A549 (cell line): Measurements from ENCODE around the gene BID.

Experiments
- CBX8 ChIP-seq: fragments of 200-600 bp; sonication (generic); IDR thresholded peaks from 2 replicates; pipeline ENCODE4 v1.6.1; 2016
- ELK1 ChIP-seq: fragments of 150-350 bp; IDR thresholded peaks from 2 replicates; pipeline ENCODE4 v1.6.1; 2014; ENCODE audit warnings: low read depth, mild to moderate bottlenecking, low read length
- EP300 ChIP-seq, 2 experiments: fragments of >200 bp; sonication (Bioruptor Twin); formaldehyde crosslinking; IDR thresholded peaks; 2 replicates in 1 of 2; 3 replicates in 1 of 2; pipeline ENCODE4 v1.6.1; 2016 to 2017
- HOXA7 ChIP-seq: fragments of 250-450 bp; sonication (Bioruptor Pico); IDR thresholded peaks from 2 replicates; pipeline ENCODE4 v1.5.0; 2020; ENCODE audit warnings: mild to moderate bottlenecking, moderate library complexity
- MAX ChIP-seq: IDR thresholded peaks from 2 replicates; pipeline ENCODE4 v1.6.1; 2012
- PBX3 ChIP-seq: IDR thresholded peaks from 2 replicates; pipeline ENCODE4 v1.6.1; 2012
- POLR2A ChIP-seq: IDR thresholded peaks from 2 replicates; pipeline ENCODE4 v1.6.1; 2012; ENCODE audit warnings: mild to moderate bottlenecking, low read length
- POLR2AphosphoS2 ChIP-seq: conservative IDR thresholded peaks from 2 replicates; pipeline ENCODE4 v1.6.1; 2012; ENCODE audit warnings: low read length, improper control_type of control experiment, inconsistent platforms
- RAD21 ChIP-seq, 2 experiments: fragments of >200 bp in 1 of 2; sonication (Bioruptor Twin) in 1 of 2; formaldehyde crosslinking in 1 of 2; IDR thresholded peaks in 1 of 2; conservative IDR thresholded peaks in 1 of 2; 2 replicates in 1 of 2; 3 replicates in 1 of 2; pipeline ENCODE4 v1.6.1; 2012 to 2018; ENCODE audit warnings: inconsistent platforms in 1 of 2
- REST ChIP-seq: fragments of 200-600 bp; sonication (generic); IDR thresholded peaks from 2 replicates; pipeline ENCODE4 v1.6.1; 2016; ENCODE audit warnings: antibody characterized with exemption, mild to moderate bottlenecking, moderate library complexity
- RFX5 ChIP-seq: fragments of 450-650 bp; IDR thresholded peaks from 2 replicates; pipeline ENCODE4 v1.7.1; 2014; ENCODE audit warnings: antibody characterized with exemption, mild to moderate bottlenecking, moderate library complexity
- TF ChIP-seq, protein P1 (sequence below): fragments of >200 bp; sonication (Bioruptor Twin); formaldehyde crosslinking; IDR thresholded peaks from 3 replicates; pipeline ENCODE4 v1.5.1; 2016
- TF ChIP-seq, protein P2 (sequence below): fragments of 450-650 bp; IDR thresholded peaks from 2 replicates; pipeline ENCODE4 v1.6.1; 2014; ENCODE audit warnings: antibody characterized with exemption

- TF ChIP-seq, protein P1, sequence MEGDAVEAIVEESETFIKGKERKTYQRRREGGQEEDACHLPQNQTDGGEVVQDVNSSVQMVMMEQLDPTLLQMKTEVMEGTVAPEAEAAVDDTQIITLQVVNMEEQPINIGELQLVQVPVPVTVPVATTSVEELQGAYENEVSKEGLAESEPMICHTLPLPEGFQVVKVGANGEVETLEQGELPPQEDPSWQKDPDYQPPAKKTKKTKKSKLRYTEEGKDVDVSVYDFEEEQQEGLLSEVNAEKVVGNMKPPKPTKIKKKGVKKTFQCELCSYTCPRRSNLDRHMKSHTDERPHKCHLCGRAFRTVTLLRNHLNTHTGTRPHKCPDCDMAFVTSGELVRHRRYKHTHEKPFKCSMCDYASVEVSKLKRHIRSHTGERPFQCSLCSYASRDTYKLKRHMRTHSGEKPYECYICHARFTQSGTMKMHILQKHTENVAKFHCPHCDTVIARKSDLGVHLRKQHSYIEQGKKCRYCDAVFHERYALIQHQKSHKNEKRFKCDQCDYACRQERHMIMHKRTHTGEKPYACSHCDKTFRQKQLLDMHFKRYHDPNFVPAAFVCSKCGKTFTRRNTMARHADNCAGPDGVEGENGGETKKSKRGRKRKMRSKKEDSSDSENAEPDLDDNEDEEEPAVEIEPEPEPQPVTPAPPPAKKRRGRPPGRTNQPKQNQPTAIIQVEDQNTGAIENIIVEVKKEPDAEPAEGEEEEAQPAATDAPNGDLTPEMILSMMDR, result no peak
- TF ChIP-seq CBX8 (no peak), POLR2A (no peak), POLR2AphosphoS2 (no peak), RAD21 (conservative IDR thresholded peaks at IDR 0.05 in 1 of 2, IDR thresholded peaks at IDR 0.05 in 1 of 2) (no peak), MAX (no peak), ELK1 (no peak), PBX3 (no peak), EP300 (IDR thresholded peaks at IDR 0.05) (no peak), RFX5 (no peak), HOXA7 (CRISPR knock-in tag) (no peak), REST (no peak)
- TF ChIP-seq, protein P2, sequence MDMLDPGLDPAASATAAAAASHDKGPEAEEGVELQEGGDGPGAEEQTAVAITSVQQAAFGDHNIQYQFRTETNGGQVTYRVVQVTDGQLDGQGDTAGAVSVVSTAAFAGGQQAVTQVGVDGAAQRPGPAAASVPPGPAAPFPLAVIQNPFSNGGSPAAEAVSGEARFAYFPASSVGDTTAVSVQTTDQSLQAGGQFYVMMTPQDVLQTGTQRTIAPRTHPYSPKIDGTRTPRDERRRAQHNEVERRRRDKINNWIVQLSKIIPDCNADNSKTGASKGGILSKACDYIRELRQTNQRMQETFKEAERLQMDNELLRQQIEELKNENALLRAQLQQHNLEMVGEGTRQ, result no peak
Observed at GRCh38 chr22:17811119-17811518, 36.9 kb upstream of the BID start.
